HEK293 (cell line): ENCODE results near the gene TNC.

ENCODE experiments used
- CTCF ChIA-PET: fragments of 350-600 bp; formaldehyde crosslinking; extraction: SDS; loops from one replicate; lab custom pipeline; 2021; ENCODE audit warnings: antibody characterized with exemption; lab: Yijun Ruan, JAX
- POLR2A ChIA-PET: fragments of 300-600 bp; formaldehyde crosslinking; extraction: SDS; loops from one replicate; lab custom pipeline; 2020; ENCODE audit warnings: antibody characterized with exemption, inconsistent platforms; lab: Yijun Ruan, JAX
- H3K27ac ChIP-seq: fragments of 200-500 bp; sonication (Bioruptor generic); 2 replicates; pipeline ENCODE4 v1.5.1; 2014; ENCODE audit warnings: low read depth, low read length, control low read depth, inconsistent platforms; ENCODE audit errors: extremely low read depth
- H3K36me3 ChIP-seq, 2 experiments: fragments of 200-500 bp in 1 of 2; sonication (Bioruptor generic) in 1 of 2; 1 replicate in 1 of 2; 2 replicates in 1 of 2; pipeline ENCODE4 v1.5.1; 2014 to 2017; ENCODE audit warnings: inconsistent platforms in 2 of 2, low read length in 2 of 2; ENCODE audit not compliant: control insufficient read depth in 2 of 2, insufficient read depth in 1 of 2
- H3K4me1 ChIP-seq: fragments of 200-500 bp; sonication (Bioruptor generic); 2 replicates; pipeline ENCODE4 v1.5.1; 2014; ENCODE audit warnings: mild to moderate bottlenecking, low read length, inconsistent platforms; ENCODE audit not compliant: control insufficient read depth, insufficient read depth
- H3K4me3 ChIP-seq: 2 replicates; pipeline ENCODE4 v1.5.1; 2011; ENCODE audit warnings: low read depth, mild to moderate bottlenecking, control low read depth, low read length, moderate library complexity
- H3K9me3 ChIP-seq: fragments of 200-500 bp; sonication (Bioruptor generic); 2 replicates; pipeline ENCODE4 v1.5.1; 2014; ENCODE audit warnings: low read depth, low read length, inconsistent platforms; ENCODE audit not compliant: control insufficient read depth, insufficient read depth
- GFI1B ChIP-seq: fragments of 450-650 bp; formaldehyde crosslinking; IDR thresholded peaks from 2 replicates; pipeline ENCODE4 v1.5.1; 2016; ENCODE audit warnings: missing biosample characterization, missing genetic modification characterization
- IKZF3 ChIP-seq: fragments of 450-650 bp; IDR thresholded peaks from 2 replicates; pipeline ENCODE4 v1.5.0; 2018; ENCODE audit warnings: missing biosample characterization, mild to moderate bottlenecking, missing genetic modification characterization, moderate library complexity
- OSR2 ChIP-seq: fragments of 450-650 bp; formaldehyde crosslinking; IDR thresholded peaks from 2 replicates; pipeline ENCODE4 v1.5.1; 2016; ENCODE audit warnings: missing biosample characterization, missing genetic modification characterization
- SP2 ChIP-seq: fragments of 450-650 bp; formaldehyde crosslinking; IDR thresholded peaks from 2 replicates; pipeline ENCODE4 v1.5.1; 2016; ENCODE audit warnings: missing biosample characterization, missing genetic modification characterization
- ZBTB48 ChIP-seq: fragments of 450-650 bp; formaldehyde crosslinking; IDR thresholded peaks from 2 replicates; pipeline ENCODE4 v1.5.1; 2016; ENCODE audit warnings: missing biosample characterization, missing genetic modification characterization
- ZNF10 ChIP-seq: fragments of 450-650 bp; formaldehyde crosslinking; IDR thresholded peaks from 2 replicates; pipeline ENCODE4 v1.5.1; 2017; ENCODE audit warnings: missing biosample characterization, missing genetic modification characterization
- ZNF138 ChIP-seq: fragments of 450-650 bp; formaldehyde crosslinking; IDR thresholded peaks from 2 replicates; pipeline ENCODE4 v1.5.1; 2016; ENCODE audit warnings: missing biosample characterization, missing genetic modification characterization, borderline replicate concordance
- ZNF146 ChIP-seq: fragments of 450-650 bp; formaldehyde crosslinking; IDR thresholded peaks from 2 replicates; pipeline ENCODE4 v1.5.1; 2016; ENCODE audit warnings: missing biosample characterization, missing genetic modification characterization
- ZNF157 ChIP-seq: fragments of 450-650 bp; formaldehyde crosslinking; IDR thresholded peaks from 2 replicates; pipeline ENCODE4 v1.5.1; 2016; ENCODE audit warnings: missing biosample characterization, missing genetic modification characterization
- ZNF214 ChIP-seq: fragments of 450-650 bp; formaldehyde crosslinking; IDR thresholded peaks from 2 replicates; pipeline ENCODE4 v1.5.1; 2017; ENCODE audit warnings: missing biosample characterization, mild to moderate bottlenecking, missing genetic modification characterization, borderline replicate concordance
- ZNF23 ChIP-seq: fragments of 450-650 bp; formaldehyde crosslinking; IDR thresholded peaks from 2 replicates; pipeline ENCODE4 v1.5.1; 2016; ENCODE audit warnings: missing biosample characterization, missing genetic modification characterization, borderline replicate concordance
- ZNF350 ChIP-seq: fragments of 450-650 bp; formaldehyde crosslinking; IDR thresholded peaks from 2 replicates; pipeline ENCODE4 v1.5.0; 2017; ENCODE audit warnings: missing biosample characterization, mild to moderate bottlenecking, missing genetic modification characterization
- ZNF37A ChIP-seq: fragments of 450-650 bp; IDR thresholded peaks from 2 replicates; pipeline ENCODE4 v1.5.1; 2018; ENCODE audit warnings: missing biosample characterization, missing genetic modification characterization
- ZNF404 ChIP-seq: fragments of 450-650 bp; formaldehyde crosslinking; IDR thresholded peaks from 2 replicates; pipeline ENCODE4 v1.5.1; 2017; ENCODE audit warnings: missing biosample characterization, missing genetic modification characterization
- ZNF48 ChIP-seq: fragments of 450-650 bp; formaldehyde crosslinking; IDR thresholded peaks from 2 replicates; pipeline ENCODE4 v1.5.1; 2016; ENCODE audit warnings: missing biosample characterization, missing genetic modification characterization
- ZNF530 ChIP-seq: fragments of 450-650 bp; formaldehyde crosslinking; IDR thresholded peaks from 2 replicates; pipeline ENCODE4 v1.5.1; 2016; ENCODE audit warnings: low read depth, missing biosample characterization, missing genetic modification characterization
- ZNF544 ChIP-seq: fragments of 450-650 bp; formaldehyde crosslinking; IDR thresholded peaks from 2 replicates; pipeline ENCODE4 v1.5.0; 2017; ENCODE audit warnings: missing biosample characterization, missing genetic modification characterization
- ZNF585B ChIP-seq: fragments of 450-650 bp; formaldehyde crosslinking; IDR thresholded peaks from 2 replicates; pipeline ENCODE4 v1.5.1; 2016; ENCODE audit warnings: missing biosample characterization, missing genetic modification characterization
- ZNF654 ChIP-seq: fragments of 450-650 bp; formaldehyde crosslinking; IDR thresholded peaks from 2 replicates; pipeline ENCODE4 v1.5.1; 2016; ENCODE audit warnings: low read depth, missing biosample characterization, missing genetic modification characterization
- ZNF660 ChIP-seq: fragments of 450-650 bp; IDR thresholded peaks from 2 replicates; pipeline ENCODE4 v1.5.1; 2018; ENCODE audit warnings: missing biosample characterization, mild to moderate bottlenecking, missing genetic modification characterization
- TF ChIP-seq, protein P1 (sequence below): fragments of 450-650 bp; formaldehyde crosslinking; IDR thresholded peaks from 2 replicates; pipeline ENCODE4 v1.5.1; 2017; ENCODE audit warnings: missing biosample characterization, missing genetic modification characterization
- TF ChIP-seq, protein P2 (sequence below): fragments of 450-650 bp; formaldehyde crosslinking; IDR thresholded peaks from 2 replicates; pipeline ENCODE4 v1.5.1; 2016; ENCODE audit warnings: missing biosample characterization, missing genetic modification characterization
- TF ChIP-seq, protein P3 (sequence below): fragments of 450-650 bp; formaldehyde crosslinking; IDR thresholded peaks from 2 replicates; pipeline ENCODE4 v1.5.1; 2016; ENCODE audit warnings: missing biosample characterization, missing genetic modification characterization, borderline replicate concordance
- TF ChIP-seq, protein P4 (sequence below): fragments of 450-650 bp; formaldehyde crosslinking; IDR thresholded peaks from 2 replicates; pipeline ENCODE4 v1.5.1; 2016; ENCODE audit warnings: missing biosample characterization, missing genetic modification characterization
- TF ChIP-seq, protein P5 (sequence below): fragments of 450-650 bp; formaldehyde crosslinking; IDR thresholded peaks from 2 replicates; pipeline ENCODE4 v1.5.1; 2016; ENCODE audit warnings: missing biosample characterization, missing genetic modification characterization

Gene TNC

DNA sequence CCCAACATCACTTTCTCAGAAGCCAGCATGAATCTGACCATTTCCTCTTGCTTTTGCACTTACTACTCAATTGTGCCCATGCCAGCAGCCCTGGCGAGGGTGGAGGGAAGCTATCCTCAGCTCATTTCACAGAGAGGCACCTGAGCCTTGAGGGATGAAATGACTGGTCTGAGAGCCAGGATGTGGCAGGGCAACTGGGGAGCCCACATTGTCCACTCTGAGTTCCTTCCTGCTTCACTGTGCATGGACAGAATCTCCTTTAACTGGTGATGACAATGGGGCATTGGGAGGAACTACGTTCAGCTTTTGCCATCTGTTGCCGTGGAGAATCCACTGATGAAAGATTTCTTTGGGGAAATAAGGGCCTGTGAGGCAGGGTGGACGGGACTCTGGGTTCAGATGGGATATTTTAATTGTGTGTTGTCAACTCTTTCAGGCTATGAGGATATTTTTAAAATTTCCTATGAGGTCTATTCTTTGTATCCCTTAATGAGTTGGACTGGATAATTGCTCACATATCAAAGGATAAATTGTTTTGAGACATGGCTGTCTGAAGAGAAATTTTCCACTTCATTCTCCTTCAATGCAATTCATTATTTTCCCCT lies 78.3 kb downstream of the TNC start:
- POLR2A ChIA-PET: no interaction called here
- TF ChIP-seq, protein P1, sequence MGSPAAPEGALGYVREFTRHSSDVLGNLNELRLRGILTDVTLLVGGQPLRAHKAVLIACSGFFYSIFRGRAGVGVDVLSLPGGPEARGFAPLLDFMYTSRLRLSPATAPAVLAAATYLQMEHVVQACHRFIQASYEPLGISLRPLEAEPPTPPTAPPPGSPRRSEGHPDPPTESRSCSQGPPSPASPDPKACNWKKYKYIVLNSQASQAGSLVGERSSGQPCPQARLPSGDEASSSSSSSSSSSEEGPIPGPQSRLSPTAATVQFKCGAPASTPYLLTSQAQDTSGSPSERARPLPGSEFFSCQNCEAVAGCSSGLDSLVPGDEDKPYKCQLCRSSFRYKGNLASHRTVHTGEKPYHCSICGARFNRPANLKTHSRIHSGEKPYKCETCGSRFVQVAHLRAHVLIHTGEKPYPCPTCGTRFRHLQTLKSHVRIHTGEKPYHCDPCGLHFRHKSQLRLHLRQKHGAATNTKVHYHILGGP (tag by site-specific recombination): no peak
- TF ChIP-seq, protein P2, sequence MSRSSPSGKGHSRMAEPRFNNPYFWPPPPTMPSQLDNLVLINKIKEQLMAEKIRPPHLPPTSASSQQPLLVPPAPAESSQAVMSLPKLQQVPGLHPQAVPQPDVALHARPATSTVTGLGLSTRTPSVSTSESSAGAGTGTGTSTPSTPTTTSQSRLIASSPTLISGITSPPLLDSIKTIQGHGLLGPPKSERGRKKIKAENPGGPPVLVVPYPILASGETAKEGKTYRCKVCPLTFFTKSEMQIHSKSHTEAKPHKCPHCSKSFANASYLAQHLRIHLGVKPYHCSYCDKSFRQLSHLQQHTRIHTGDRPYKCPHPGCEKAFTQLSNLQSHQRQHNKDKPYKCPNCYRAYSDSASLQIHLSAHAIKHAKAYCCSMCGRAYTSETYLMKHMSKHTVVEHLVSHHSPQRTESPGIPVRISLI (tag by site-specific recombination): no peak
- TF ChIP-seq ZNF214 (tag by site-specific recombination) (no peak), ZNF37A (no peak), ZNF48 (tag by site-specific recombination) (no peak), ZNF660 (no peak), ZNF350 (tag by site-specific recombination) (no peak), ZNF23 (no peak), SP2 (tag by site-specific recombination) (no peak), ZNF157 (tag by site-specific recombination) (no peak), ZNF146 (tag by site-specific recombination) (no peak), ZNF585B (no peak), ZNF530 (tag by site-specific recombination) (no peak), GFI1B (tag by site-specific recombination) (no peak), ZBTB48 (tag by site-specific recombination) (no peak)
- TF ChIP-seq, protein P3, sequence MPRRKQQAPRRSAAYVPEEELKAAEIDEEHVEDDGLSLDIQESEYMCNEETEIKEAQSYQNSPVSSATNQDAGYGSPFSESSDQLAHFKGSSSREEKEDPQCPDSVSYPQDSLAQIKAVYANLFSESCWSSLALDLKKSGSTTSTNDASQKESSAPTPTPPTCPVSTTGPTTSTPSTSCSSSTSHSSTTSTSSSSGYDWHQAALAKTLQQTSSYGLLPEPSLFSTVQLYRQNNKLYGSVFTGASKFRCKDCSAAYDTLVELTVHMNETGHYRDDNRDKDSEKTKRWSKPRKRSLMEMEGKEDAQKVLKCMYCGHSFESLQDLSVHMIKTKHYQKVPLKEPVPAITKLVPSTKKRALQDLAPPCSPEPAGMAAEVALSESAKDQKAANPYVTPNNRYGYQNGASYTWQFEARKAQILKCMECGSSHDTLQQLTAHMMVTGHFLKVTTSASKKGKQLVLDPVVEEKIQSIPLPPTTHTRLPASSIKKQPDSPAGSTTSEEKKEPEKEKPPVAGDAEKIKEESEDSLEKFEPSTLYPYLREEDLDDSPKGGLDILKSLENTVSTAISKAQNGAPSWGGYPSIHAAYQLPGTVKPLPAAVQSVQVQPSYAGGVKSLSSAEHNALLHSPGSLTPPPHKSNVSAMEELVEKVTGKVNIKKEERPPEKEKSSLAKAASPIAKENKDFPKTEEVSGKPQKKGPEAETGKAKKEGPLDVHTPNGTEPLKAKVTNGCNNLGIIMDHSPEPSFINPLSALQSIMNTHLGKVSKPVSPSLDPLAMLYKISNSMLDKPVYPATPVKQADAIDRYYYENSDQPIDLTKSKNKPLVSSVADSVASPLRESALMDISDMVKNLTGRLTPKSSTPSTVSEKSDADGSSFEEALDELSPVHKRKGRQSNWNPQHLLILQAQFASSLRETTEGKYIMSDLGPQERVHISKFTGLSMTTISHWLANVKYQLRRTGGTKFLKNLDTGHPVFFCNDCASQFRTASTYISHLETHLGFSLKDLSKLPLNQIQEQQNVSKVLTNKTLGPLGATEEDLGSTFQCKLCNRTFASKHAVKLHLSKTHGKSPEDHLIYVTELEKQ (tag by site-specific recombination): no peak
- TF ChIP-seq, protein P4, sequence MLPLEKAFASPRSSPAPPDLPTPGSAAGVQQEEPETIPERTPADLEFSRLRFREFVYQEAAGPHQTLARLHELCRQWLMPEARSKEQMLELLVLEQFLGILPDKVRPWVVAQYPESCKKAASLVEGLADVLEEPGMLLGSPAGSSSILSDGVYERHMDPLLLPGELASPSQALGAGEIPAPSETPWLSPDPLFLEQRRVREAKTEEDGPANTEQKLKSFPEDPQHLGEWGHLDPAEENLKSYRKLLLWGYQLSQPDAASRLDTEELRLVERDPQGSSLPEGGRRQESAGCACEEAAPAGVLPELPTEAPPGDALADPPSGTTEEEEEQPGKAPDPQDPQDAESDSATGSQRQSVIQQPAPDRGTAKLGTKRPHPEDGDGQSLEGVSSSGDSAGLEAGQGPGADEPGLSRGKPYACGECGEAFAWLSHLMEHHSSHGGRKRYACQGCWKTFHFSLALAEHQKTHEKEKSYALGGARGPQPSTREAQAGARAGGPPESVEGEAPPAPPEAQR (tag by site-specific recombination): no peak
- TF ChIP-seq, all 188 proteins: peak for 0
- CTCF ChIA-PET: interaction anchor here (0.7 to 1.4 kb wide), 2 partner anchors 386 to 552 kb away, joined by 3 to 4 read pairs; no protein-coding TSS in a partner anchor

GRCh38 chr9:115038178-115038577 lies 79.8 kb downstream of the TNC start:
- Histone ChIP-seq H3K27ac (no peak overlapping the region), H3K4me3 (no peak overlapping the region), H3K4me1 (no peaks in the 10 kb centered on the region), H3K36me3 (no peaks in the 10 kb centered on the region), H3K9me3 (no peaks in the 10 kb centered on the region)
- POLR2A ChIA-PET: interaction anchor here (1.4 kb wide), 1 partner anchor 80 kb away, joined by 3 read pairs; the partner anchor contains the start of gene TNC
- CTCF ChIA-PET: interaction anchor here (0.8 to 1.4 kb wide), 2 partner anchors 357 to 385 kb away, joined by 3 to 4 read pairs; no protein-coding TSS in a partner anchor
- TF ChIP-seq OSR2 (tag by site-specific recombination) (no peak), ZNF138 (tag by site-specific recombination) (no peak), ZNF23 (no peak), IKZF3 (no peak), ZNF10 (tag by site-specific recombination) (no peak), ZNF404 (no peak), ZNF654 (tag by site-specific recombination) (no peak), ZNF544 (tag by site-specific recombination) (no peak)
- TF ChIP-seq, protein P5, sequence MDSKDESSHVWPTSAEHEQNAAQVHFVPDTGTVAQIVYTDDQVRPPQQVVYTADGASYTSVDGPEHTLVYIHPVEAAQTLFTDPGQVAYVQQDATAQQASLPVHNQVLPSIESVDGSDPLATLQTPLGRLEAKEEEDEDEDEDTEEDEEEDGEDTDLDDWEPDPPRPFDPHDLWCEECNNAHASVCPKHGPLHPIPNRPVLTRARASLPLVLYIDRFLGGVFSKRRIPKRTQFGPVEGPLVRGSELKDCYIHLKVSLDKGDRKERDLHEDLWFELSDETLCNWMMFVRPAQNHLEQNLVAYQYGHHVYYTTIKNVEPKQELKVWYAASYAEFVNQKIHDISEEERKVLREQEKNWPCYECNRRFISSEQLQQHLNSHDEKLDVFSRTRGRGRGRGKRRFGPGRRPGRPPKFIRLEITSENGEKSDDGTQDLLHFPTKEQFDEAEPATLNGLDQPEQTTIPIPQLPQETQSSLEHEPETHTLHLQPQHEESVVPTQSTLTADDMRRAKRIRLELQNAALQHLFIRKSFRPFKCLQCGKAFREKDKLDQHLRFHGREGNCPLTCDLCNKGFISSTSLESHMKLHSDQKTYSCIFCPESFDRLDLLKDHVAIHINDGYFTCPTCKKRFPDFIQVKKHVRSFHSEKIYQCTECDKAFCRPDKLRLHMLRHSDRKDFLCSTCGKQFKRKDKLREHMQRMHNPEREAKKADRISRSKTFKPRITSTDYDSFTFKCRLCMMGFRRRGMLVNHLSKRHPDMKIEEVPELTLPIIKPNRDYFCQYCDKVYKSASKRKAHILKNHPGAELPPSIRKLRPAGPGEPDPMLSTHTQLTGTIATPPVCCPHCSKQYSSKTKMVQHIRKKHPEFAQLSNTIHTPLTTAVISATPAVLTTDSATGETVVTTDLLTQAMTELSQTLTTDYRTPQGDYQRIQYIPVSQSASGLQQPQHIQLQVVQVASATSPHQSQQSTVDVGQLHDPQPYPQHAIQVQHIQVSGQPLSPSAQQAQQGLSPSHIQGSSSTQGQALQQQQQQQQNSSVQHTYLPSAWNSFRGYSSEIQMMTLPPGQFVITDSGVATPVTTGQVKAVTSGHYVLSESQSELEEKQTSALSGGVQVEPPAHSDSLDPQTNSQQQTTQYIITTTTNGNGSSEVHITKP (tag by site-specific recombination): no peak

More for the DNA sequence above, 78.3 kb downstream of the TNC start:
- H3K4me1 ChIP-seq: no peaks in the 10 kb centered on the region
- no peaks in the 10 kb centered on the region for H3K9me3 ChIP-seq
- no peak overlapping the region for H3K4me3 ChIP-seq
- no peak overlapping the region for H3K27ac ChIP-seq
- no peaks in the 10 kb centered on the region for H3K36me3 ChIP-seq
